Fibroblast of upper back skin (primary cell): ENCODE results near the gene TBC1D7.

Experiments
- DNase-seq: peaks from one replicate; pipeline ENCODE4 v3.0.0-alpha.2; 2013

The TBC1D7 gene

DNA sequence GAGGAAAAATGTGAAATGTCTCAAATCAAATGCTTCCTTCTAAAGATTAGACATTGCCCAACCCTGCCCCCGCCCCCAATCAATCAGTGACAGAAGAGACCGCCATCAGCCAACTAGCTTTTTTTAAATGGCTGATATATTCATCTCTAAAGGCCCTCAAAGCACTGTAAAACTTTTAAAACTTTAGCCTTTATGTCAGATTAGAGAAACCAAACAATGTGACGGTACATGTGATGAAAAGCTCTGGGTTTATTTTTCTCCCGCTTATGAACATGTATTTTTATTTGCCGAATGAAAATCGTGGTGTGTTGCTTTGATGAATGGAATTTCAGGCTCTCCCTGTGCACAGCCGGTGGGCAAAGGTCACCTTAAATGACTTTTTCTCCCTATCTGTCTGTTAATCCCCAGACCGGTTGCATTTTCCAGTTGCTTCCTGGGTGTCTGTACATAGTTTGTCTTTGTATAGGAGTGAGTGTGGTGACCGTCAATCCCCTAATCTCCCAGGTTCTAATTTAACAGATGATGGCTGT lies 38.5 kb downstream of the TBC1D7 start:
- no peak for DNase-seq

DNA sequence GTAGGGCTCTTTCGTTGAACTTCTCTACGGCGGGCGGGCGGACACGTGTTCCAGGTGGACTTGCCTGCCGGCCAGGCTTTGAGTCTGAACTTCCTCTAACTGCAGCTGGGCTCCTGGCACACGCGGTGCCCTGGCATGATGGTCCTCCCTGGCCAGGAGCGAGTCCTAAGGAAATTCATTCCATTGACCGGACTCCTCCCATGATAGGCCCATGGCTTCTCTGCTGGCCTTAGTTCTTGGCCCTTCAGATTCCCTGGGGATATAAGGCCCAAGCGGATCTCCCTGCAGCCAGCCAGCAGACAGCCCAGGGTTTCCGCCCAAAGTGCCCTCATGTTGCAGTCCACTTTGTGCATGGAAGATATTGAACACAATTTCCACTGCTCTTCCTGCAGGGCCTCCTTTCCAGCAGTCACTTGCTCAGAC lies 39.4 kb downstream of the TBC1D7 start:
- DNase-seq = no peak

DNA sequence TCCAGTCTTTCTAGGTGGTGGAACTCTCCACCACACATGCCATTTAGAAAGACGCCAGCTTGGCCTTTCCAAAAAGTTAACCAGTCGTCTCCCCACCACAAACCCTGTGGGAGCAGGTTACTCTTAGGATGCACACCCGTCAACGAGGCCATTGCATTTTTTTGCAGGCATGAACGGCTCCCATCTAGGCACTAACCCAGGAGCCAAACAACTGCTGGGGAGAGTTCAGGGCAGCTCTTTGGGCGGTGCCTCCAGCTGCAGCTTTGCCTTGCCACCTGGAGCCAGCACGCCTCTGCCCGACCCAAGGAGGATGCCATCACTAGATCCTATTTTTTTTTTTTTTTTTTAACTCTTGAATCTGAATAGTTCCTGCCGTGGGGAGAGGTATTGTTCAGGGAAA lies 39.9 kb downstream of the TBC1D7 start:
- no peak for DNase-seq

DNA sequence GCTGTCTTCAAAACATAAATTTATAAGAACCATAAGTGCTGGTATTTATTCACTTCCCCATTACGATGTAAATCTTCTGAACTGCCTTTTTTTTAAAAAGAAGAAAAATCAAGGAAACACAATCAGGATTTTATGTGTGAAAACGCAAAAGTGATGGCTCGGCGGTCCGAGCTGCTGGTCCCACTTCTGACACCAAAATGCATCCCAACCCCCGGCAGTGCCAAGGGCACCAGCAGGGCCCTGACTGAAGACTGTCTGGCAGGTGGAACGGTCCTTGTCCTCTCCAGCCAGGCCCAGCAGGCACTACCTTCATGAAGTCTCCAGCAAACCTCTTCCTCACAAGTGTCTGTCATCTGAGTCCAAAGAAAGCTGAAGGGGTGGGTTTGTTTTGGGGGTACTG lies 41.2 kb downstream of the TBC1D7 start:
- no peak for DNase-seq

DNA sequence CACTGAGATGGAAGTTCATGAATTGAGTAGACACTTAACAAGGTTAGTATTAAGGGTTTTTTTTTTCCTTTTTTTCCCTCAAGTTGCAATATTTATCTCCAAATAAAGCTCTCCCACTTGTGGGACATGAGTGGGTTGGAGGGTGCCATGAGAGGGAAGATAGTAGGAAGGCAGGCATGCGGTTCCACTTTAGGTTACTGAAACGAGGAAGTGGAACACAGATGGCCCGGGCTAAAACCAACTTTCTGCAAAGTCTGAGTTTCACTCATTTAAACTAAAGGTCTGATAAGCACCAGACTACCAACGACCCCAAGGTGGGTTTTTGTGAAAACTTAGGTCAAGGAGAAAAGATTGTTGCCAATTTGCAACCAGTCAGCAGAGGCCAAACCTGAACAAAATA lies 42.2 kb downstream of the TBC1D7 start:
- no peak for DNase-seq

DNA sequence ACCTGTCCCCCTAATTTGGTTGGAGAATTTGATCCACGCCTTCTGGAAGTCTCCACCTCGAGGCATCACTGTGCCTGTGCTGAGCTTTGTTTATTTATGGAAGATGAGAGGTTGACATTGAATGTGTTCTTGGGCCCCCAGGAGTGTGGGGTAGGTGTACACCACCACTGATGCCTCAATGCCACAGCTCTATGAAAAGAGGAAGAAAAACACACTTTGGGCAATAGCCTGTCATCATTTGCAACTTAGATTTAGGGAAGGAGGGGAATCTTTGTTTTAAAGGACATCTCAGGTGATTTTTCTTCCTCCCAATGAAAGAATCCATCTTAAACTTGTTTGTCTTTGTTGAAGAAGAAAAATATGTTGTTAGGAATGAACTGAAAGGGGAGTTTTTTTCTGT lies 42.6 kb downstream of the TBC1D7 start:
- no peak for DNase-seq

DNA sequence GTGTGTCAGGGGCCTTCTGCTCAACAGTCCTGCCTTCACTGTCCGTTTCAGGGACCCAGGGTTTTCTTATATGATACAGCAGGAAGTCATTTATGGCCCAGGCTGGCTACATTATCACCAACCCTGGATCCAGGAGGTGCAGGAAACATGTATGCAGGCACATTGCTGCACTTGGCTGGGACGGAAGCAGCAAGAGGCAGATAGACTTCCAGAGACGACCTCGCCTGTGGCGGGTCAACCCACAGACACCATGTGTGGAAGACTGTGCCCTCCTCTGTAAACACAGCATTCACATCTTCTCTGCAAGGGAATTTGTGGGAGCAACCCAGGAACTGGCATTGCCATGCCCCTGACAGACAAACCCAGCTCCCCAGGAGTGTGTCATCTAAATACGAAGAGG lies 43.7 kb downstream of the TBC1D7 start:
- no peak for DNase-seq

DNA sequence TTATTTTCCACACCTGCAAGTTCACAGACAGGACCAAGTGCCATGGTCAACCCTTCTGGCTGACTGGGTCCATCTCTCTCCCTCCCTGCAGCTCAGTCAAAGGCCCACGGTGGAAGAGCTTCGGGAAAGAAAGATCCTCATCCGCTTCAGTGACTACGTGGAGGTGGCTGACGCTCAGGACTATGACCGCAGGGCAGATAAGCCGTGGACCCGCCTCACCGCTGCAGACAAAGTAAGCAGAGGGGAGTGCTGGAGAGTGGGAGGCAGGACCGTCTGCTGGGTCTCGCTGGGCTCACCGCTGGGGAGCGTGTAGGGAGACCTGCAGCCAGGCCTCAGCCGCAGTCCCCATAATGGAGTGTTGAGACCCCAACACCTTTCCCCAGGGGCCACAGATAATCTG lies 45.0 kb downstream of the TBC1D7 start:
- DNase-seq = no peak

DNA sequence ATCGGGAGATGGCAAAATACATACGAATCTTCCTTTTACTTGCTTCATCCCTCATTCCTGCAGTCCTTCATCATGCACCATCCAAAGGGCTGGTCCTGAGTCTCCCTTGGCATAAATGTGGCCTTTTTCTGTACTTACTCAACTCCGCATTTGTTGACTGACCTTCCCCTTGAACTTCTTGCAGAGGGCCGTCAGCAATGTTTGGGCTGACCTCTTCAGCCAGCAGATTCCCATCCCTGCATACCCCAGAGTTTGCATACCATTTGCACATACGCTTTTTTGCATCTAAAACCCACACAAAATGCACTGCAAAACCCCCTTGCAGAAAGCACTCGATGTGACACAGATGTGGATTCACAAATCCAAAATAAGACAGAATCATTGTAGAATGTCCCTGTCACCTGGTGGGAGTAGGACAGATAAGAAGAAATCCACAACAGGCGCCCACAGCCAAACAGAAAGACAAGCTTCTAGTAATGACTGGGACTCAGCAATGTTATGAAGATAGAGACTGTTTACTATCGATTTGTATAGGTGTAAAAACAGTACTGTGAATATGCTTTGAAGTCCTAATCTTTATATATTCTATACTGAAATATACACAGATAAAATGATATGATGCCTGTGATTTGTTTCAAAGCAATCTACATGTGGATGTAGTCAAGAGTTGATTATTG lies 45.8 kb downstream of the TBC1D7 start:
- no peak for DNase-seq

DNA sequence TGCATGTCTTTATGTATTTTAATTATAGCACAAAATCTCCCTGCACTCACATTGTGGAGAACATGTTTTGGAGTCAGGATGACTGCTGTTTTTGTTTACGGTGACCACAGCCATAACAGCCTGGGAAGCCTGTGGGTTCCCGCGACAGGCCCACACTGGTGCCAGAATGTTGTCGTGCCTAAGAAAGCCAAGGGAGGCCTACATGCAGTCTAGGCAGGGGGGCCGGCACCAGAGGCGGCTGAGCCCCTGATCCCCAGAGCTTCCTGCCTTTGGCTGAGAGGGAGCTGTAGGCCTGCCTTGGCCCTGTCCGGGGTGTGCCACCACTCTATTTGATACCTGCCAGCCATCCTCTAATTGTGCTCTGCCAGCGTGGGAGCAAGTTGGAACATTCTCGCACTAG lies 46.7 kb downstream of the TBC1D7 start:
- no peak for DNase-seq

DNA sequence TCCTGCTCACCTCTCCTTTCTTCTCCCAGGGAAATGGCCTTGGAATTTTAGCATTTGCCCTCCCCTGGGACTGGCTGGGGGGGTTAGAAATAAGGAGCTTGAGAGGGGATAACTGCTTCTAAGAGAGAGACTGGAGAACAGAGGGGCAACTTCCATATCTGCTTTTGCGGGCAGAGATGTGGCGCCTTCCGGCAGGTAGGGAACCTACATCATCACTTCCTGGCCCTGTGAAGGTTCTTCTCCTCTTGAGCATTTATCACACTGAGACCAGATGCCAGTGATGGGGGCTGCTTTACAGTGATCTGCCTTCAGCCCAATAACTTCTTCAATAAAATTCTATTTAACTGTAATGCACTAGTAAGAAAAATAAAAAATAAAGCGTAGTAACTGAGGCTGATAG lies 48.1 kb downstream of the TBC1D7 start:
- DNase-seq = no peak

DNA sequence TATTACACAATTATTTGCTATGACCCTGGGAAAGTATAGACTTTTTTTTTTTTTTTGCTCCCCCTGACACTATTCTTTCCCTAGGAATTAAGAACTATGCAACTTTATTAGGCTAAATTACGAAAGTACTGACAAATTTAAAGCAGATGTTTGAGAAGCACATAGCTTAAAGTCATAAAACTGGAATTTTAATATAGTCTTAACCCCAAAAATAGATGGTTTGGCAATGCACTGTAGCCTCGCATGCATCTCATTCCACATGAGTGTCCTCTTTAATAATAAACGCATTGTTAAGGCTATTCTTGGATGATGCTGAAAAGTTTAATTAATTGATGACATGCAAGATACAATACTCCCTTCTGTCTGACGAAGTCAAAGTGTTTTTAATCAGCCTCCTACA lies 49.3 kb downstream of the TBC1D7 start:
- peak; percentile 91 for DNase-seq

DNA sequence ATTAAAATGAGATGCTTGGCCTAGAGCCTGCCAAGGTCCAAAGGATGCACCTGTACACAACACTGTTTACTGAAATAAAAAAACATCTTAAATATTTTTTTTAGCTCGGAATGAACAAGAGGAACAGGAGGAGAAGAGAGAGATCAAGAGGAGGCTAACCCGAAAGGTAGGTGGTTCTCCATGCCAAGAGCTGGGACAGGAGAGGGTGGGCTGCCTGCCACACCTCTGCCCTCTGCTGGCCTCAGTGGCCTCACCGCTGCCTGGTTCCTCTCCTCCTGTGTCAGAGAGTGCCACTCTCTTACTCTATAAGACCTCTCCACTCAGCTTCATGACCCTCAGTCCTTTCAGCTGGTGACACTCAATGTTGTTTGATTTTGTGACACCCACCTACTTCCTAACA lies 50.2 kb downstream of the TBC1D7 start:
- no peak for DNase-seq

DNA sequence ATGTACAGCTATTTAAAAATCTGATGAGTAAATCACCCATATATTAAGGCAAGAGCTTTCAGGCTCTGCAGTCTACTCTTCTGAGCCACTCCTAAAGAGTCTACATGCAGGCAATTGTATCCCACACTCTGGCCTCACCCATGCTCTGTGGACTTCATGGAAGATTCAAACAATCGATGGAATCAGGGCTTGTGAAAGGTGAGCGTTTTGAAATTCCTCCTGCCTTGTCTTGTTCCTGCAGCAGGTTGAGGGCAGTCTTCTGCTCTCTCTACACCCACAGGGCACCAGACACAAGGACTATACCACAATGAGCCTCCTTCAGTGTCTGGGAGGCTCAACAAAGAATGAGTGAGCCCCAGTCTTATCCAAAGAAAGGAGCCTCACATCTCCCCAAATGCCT lies 51.1 kb downstream of the TBC1D7 start:
- DNase-seq = no peak

DNA sequence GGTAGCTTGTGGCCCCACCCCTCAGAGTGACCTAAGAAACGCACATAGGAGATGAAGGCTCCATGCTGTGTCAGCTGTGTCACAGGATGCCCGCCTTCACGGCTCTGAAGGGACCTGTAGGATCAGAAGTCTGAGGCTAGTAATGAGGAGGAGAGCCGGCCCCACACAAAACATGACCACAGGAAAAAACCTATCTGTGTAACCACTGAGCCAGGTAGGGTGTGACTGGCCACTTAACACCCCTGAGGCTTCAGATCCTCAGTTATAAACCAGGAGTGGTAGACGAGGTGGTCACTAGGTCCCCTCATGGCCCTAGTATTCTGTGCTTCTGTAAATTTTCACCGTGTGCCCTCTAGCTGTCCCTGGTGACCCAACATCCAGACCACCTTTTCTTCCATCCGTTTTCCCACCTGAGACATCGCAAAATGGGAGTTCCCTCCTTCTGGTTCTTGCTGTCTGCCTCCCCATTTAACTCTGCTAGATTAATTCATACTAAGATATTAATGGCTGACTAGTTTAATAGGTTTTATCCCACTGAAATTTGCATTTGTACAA lies 52.8 kb downstream of the TBC1D7 start:
- no peak for DNase-seq

DNA sequence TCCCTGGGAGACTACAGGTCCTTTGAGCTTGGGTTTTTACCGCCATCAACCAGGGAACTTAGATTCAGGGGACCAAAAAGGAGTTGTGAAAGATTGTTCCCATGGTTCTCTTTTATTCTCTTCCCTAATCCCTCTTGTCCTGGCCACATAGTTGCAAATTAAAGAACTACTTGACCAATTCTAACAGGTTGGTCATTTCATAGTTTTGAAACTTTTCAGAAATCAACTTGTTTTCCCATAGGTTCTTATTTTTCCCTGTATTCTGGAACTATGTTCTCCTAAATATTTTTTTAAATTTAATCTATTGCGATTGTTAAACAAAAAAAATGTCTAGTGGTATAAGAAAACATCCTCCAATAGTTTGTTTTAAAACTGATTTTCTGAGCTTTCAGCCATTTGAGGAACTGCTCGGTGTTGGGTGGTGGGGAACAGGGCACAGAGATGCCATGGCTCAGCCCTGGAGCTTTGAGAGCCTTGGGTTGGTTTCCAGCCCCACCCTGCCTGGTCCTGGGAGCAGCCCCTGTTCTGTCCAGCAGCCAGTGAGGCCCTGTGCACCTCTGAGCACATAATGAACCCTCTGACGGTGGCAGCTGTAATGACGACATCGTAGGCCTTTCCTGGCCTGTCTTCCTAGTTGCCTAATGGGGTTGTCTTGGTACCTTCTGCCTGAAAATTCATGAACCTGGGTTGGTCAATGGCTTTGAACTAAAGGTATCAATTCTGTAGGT lies 53.5 kb downstream of the TBC1D7 start:
- DNase-seq = no peak

DNA sequence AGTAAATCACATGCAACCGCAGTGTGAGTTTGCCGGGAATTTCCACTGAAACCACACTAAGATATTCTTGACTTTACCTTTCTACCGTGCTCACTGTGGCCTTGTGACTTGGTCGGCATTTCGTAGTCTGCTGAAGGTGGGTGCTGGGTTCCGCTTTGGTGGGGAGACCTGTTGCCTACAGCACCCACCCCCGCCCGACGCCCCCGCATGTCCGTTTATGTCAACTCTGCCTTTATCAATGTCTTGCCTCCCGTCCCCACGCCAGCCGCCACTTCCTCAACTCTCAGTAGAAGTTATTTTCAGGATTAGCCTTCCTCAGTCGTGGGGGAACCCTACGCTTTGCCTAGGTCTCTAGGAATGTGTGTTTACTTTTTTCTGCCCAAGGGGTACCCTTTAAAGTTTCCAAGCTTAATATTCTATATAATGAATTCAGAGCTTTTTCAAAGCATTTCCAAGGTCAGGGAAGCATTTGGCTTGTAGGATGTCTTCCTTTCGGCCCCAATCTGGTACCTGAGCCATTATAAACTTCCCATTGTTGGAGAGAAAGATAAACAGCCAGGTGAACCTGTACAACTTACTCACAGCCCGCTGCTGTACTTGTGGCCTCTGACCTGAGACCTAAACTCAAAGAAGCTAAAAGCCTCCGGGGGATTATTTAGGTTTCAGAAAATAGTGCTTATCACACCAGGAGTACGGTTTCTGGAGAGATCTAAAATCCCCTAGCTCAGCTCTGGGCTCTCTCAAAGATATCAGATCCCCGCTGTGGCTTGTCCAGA lies 54.2 kb downstream of the TBC1D7 start:
- no peak for DNase-seq

DNA sequence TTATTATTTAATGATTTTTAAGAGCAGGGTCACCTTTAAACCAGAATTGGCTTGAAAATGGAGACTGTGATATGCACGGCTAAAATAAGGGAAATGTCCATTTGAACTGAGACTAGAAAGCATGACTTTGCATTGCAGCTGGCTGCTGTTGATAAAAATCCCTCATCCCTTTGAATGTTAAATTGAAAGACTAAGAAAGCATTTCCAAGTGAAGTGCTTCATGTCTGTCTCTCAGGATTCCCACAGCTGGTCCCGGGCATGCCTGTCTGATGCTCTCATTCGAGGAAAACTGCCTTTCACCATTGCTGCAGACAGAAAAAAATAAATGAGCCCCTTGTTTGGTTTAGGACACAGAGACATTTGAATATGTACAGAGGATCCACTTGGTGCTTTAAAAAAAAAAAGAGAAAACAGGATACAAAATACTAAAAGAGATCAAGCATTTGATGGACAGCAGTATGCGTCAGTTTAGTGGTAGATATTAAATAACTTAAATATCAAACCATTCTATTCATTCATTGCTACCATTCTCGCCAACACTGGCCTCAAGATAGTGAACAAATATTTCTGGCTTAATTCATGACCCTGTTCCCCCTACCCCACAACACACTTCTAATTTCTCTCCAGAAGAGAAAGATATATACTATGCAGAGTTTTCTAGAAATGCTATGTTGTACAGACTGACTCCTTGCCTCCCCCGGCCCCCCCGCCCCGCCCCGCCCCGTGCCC lies 55.0 kb downstream of the TBC1D7 start:
- DNase-seq = no peak

DNA sequence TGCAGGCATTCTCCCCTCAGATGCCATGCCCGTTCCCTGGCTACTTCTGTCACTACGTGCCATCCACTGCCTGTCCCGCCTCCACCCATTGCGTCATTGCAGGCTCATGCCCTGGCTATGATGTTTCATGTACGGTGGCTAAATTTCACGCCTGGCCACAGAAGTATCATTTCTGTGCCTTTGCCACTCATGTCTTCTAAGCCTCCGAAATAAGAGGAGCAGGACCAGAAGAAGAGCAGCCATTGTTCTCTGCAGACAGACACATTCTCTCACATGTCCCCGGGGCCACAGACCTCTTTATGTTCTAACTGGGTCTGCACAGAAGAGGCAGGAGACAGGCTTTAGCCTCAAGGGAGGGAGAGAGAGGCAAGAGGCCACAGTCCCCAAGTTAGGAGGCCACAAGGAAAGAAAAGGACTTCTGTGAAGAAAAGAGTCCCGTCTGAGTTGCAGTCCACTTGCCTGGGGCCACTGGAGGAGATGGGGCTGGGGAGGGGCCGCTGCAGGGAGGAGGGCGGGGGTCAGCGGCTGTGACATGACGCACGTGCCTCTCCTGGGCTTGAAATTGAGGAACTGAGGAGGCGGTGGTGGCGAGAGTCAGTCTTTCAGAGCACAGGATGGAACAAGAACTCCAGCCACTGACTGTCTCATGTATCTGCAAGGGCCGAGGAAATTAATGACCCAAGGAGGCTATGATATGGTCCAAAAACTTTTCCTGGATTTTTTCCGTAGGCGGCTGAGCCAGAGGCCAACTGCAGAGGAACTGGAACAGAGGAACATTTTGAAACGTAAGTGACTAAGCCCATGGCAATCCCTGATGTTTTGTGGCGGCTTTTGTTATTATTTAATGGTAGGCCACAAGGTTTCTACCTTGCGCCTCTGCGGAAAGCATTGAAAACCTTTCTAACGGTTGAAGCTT lies 55.9 kb downstream of the TBC1D7 start:
- DNase-seq = no peak

DNA sequence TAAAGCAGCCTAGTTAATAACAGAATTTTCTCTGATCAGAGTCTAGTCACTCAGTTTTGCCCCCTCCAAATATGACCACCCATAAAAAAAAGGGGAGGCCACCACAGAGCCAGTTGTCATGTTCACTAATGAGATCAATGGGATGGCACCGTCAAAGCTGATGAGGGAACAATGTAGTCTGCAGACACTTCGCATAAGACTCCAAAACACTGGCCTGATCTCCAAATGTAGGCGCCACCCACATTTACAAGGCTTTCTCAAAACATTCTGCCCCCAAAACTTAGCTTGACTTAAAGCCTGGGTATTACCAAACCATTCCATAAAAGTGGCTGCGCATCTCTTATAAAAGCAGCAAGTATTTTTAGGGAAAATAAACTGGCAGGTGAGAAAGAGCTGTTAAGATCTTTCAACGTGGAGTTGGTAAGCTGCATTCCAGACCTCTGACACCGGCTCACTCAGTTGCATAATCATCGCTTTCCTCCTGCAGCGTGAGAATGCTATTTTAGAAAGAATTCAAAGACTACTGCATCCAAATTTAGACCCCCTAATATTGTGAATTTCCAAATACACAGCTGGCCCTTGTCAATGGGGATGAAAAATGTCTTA lies 59.3 kb downstream of the TBC1D7 start:
- peak; percentile 76 for DNase-seq

DNA sequence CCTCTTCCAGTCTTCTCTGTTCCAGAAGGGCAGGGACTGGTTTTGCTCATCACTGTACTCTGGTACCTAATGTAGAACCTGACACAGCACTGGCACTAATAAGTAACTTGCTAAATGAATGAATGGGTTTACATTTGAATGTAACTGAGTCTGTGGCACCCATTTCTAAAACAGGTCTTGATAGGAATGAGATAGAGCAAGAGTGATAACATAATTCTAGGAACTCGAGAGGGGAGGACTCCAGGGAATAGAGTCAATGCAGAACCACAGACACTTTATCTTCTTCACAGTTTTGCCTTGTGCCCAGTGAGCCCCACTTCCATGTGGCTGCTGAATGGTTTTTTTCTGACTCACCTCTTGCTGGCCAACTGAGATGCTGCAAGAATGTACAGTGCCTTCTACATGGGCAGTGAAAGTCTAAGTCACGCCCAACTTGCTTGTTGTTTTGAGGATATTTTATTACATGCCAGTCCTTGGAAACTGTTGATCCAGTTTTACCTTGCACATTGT lies 61.1 kb downstream of the TBC1D7 start:
- DNase-seq = no peak
